Bronchial epithelial cell (primary cell): ENCODE measurements around the gene UBE3C. TPM values are rescaled to one million over a fixed set of nuclear protein-coding genes. Genes with fewer than 3 reads are reported as not detected.
"Not testable (repeated sequence)": the region's sequence is repeated elsewhere in the genome, so short reads cannot be mapped to it uniquely, and the experiment has no call there.

Experiments used
- DNase-seq: peaks from one replicate; pipeline ENCODE4 v3.0.0-alpha.2; 2010; ENCODE audit warnings: low read depth
- FAIRE-seq: peaks from 2 replicates; lab custom pipeline; 2011; peaks lifted over from hg19 to GRCh38; lab: Jason Lieb, UNC
- H3K27me3 ChIP-seq: 2 replicates; pipeline ENCODE4 v1.5.1; 2011; ENCODE audit warnings: low read length; ENCODE audit not compliant: control insufficient read depth, insufficient read depth
- H3K36me3 ChIP-seq: 2 replicates; pipeline ENCODE4 v1.5.1; 2011; ENCODE audit warnings: low read length; ENCODE audit not compliant: control insufficient read depth, insufficient read depth
- H3K4me3 ChIP-seq: 2 replicates; pipeline ENCODE4 v1.5.1; 2011; ENCODE audit warnings: mild to moderate bottlenecking, low read depth, low read length, control low read depth
- CTCF ChIP-seq: IDR thresholded peaks from 2 replicates; pipeline ENCODE4 v1.5.1; 2011; ENCODE audit warnings: mild to moderate bottlenecking, moderate library complexity, low read length, control low read depth, inconsistent platforms; ENCODE audit not compliant: insufficient read depth, severe bottlenecking
- total RNA-seq: library from RNA; depleted of rRNA; stranded (reverse); fragments of >200 nt; gene quantifications from 2 replicates; pipeline ENCODE4 v1.2.1, GENCODE V29; 2014

Gene UBE3C
- total RNA-seq, 1 donor from 2014 or later = 89.5 TPM

DNA sequence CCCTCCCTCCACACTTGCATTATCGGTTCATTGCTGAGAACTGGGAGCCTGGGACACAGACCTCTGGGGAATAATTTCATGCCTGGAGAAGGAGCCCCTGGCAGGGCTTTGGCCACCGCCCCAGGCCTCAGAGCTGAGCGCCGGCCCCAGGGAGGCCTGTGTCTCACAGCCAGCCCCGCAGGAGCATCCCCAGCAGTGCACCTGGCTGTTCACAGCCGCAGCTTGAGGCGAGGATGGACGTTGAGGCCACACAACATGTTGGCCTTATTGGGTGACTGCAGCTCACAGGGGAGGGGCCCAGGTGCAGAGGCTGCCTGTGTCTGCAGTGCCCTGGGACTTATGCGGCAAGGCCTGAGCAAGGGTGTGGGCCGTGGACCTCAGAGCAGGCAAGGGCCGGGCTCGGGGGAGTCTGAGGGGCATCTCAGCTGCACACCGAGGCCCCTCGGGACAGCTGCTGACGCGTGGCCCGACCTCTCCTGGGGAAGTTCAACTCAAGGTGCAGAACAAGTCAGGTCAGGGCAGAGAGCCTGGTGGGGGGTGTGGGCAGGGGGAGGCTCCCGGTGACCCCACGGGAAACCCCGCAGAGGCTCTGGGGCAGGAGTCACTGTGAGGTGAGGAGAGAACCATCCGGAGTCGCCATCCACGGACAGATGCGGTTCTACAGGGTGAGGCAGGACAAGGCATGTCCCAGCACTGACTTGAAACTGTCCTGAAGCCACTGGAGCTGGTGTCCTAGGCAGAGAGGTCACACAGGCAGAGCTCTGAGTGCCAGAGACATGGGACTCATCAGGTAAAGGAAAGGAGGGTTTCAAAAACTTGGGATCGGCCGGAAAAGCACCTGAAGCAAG lies 13.1 kb upstream of the UBE3C start:
- no peaks in the 10 kb centered on the region for H3K36me3 ChIP-seq
- H3K27me3 ChIP-seq = no peaks in the 10 kb centered on the region
- FAIRE-seq = no peak
- TF ChIP-seq CTCF = no peak
- DNase-seq = no peak
- H3K4me3 ChIP-seq = no peak overlapping the region

DNA sequence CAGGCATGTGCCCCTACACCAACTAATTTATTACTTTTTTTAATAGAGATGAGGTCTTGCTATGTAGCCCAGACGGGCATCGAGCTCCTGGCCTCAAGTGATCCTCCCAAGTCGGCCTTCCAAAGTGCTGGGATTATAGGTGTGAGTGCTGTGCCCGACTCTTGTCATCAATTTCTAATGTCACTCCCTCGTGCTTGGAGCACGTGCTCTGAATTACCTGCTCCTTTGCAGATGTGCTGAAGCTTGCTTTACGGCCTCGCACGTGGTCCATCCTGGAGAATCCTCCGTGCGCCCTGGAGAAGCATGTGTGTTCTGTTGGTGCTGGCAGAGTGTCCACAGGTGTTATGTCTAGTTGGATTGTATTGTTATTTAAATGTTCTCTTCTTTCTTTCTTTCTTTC lies 11.8 kb upstream of the UBE3C start:
- FAIRE-seq (no peak), DNase-seq (no peak)
- no peaks in the 10 kb centered on the region for H3K27me3 ChIP-seq
- H3K36me3 ChIP-seq = no peaks in the 10 kb centered on the region
- H3K4me3 ChIP-seq = no peak overlapping the region
- no peak for TF ChIP-seq CTCF

- no peaks in the 10 kb centered on the region for H3K27me3 ChIP-seq
- DNase-seq (no peak), FAIRE-seq (no peak)
- no peak overlapping the region for H3K4me3 ChIP-seq
- no peak for TF ChIP-seq CTCF
- H3K36me3 ChIP-seq = no peaks in the 10 kb centered on the region
Measured at GRCh38 chr7:157129200-157129599, 9.5 kb upstream of the UBE3C start.

DNA sequence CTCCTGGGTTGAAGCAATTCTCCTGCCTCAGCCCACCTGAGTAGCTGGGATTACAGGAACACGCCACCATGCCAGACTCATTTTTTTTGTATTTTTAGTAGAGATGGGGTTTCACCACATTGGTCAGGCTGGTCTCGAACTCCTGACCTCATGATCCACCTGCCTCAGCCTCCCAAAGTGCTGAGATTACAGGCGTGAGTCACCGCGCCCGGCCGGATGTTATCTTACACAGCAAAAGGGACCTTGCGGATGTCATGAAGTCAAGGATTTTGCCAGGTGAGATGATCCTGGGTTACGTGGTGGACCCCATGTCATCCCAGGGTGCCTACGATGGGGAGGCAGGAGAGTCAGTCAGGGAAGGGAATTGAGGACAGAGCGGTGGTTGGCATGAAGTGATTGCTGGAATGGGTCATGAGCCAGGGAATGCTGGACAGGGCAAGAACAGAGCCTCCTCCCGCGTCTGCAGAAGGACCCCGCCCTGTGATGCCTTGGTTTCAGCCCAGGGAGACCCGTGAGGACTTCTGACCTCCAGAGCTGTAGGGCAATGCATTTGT lies 8.7 kb upstream of the UBE3C start:
- Histone ChIP-seq H3K36me3 (no peaks in the 10 kb centered on the region), H3K27me3 (no peaks in the 10 kb centered on the region), H3K4me3 (no peak overlapping the region)
- no peak for FAIRE-seq
- DNase-seq = no peak
- TF ChIP-seq CTCF = no peak

- not testable (repeated sequence) for H3K4me3 ChIP-seq, DNase-seq, H3K36me3 ChIP-seq, H3K27me3 ChIP-seq, FAIRE-seq
Measured at GRCh38 chr7:157130849-157131248, 7.9 kb upstream of the UBE3C start.

GRCh38 chr7:157132796-157133195 lies 5.9 kb upstream of the UBE3C start:
- no peak for DNase-seq

More at GRCh38 chr7:157132796-157133195, 5.9 kb upstream of the UBE3C start:
- Histone ChIP-seq H3K27me3 (no peaks in the 10 kb centered on the region), H3K4me3 (no peak overlapping the region), H3K36me3 (no peaks in the 10 kb centered on the region)
- no peak for TF ChIP-seq CTCF
- FAIRE-seq = no peak
